Panc1 (cell line): Measurements from ENCODE around the gene VSIG1.

Source experiments
- TF ChIP-seq, protein P1 (sequence below): fragments of 450-650 bp; IDR thresholded peaks from 2 replicates; pipeline ENCODE4 v1.5.1; 2017; ENCODE audit warnings: mild to moderate bottlenecking
- TF ChIP-seq, protein P2 (sequence below), 2 experiments: IDR thresholded peaks; 2 replicates each; pipeline ENCODE4 v1.6.1; 2011 to 2012; ENCODE audit warnings: low read depth in 2 of 2, control low read depth in 1 of 2, low read length in 1 of 2, mild to moderate bottlenecking in 1 of 2, moderate library complexity in 1 of 2; ENCODE audit not compliant: insufficient read depth in 1 of 2

DNA sequence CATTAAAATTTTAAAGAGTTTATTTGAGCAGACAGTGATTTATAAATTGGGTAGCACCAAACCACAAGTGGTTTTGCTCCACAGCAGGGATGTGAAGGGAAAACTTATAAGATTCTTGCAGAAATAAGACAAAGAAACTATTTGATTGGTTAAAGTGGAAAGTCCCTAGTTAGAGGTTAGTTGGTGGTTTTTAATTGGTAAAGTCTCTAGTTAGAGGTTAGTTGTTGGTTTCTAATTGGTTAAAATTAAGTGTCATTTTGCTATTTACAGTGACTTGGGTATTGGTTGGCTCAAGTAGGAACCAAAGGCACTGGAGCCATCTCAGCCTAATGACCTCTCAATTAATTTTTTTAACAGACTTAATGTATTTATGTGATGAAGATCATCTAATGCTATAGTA is 69.7 kb downstream of the VSIG1 start:
- TF ChIP-seq, protein P1, sequence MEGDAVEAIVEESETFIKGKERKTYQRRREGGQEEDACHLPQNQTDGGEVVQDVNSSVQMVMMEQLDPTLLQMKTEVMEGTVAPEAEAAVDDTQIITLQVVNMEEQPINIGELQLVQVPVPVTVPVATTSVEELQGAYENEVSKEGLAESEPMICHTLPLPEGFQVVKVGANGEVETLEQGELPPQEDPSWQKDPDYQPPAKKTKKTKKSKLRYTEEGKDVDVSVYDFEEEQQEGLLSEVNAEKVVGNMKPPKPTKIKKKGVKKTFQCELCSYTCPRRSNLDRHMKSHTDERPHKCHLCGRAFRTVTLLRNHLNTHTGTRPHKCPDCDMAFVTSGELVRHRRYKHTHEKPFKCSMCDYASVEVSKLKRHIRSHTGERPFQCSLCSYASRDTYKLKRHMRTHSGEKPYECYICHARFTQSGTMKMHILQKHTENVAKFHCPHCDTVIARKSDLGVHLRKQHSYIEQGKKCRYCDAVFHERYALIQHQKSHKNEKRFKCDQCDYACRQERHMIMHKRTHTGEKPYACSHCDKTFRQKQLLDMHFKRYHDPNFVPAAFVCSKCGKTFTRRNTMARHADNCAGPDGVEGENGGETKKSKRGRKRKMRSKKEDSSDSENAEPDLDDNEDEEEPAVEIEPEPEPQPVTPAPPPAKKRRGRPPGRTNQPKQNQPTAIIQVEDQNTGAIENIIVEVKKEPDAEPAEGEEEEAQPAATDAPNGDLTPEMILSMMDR, result no peak
- TF ChIP-seq, protein P2, sequence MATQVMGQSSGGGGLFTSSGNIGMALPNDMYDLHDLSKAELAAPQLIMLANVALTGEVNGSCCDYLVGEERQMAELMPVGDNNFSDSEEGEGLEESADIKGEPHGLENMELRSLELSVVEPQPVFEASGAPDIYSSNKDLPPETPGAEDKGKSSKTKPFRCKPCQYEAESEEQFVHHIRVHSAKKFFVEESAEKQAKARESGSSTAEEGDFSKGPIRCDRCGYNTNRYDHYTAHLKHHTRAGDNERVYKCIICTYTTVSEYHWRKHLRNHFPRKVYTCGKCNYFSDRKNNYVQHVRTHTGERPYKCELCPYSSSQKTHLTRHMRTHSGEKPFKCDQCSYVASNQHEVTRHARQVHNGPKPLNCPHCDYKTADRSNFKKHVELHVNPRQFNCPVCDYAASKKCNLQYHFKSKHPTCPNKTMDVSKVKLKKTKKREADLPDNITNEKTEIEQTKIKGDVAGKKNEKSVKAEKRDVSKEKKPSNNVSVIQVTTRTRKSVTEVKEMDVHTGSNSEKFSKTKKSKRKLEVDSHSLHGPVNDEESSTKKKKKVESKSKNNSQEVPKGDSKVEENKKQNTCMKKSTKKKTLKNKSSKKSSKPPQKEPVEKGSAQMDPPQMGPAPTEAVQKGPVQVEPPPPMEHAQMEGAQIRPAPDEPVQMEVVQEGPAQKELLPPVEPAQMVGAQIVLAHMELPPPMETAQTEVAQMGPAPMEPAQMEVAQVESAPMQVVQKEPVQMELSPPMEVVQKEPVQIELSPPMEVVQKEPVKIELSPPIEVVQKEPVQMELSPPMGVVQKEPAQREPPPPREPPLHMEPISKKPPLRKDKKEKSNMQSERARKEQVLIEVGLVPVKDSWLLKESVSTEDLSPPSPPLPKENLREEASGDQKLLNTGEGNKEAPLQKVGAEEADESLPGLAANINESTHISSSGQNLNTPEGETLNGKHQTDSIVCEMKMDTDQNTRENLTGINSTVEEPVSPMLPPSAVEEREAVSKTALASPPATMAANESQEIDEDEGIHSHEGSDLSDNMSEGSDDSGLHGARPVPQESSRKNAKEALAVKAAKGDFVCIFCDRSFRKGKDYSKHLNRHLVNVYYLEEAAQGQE (IDR thresholded peaks at IDR 0.05; ENCODE audit: insufficient read depth in 1 of 2, low read depth in 2 of 2, low read length in 1 of 2), result no peak
